Neural cell (in vitro differentiated cells): ENCODE measurements around the gene ECHDC3. TPM values are rescaled to one million over a fixed set of nuclear protein-coding genes. Genes with fewer than 3 reads are reported as not detected.

Source experiments
- H2AFZ ChIP-seq: fragments of 200-600, 300-800 bp; sonication (generic), shearing (Covaris generic); 2 replicates; pipeline ENCODE4 v1.6.0; 2014; ENCODE audit warnings: low read depth, mild to moderate bottlenecking, antibody characterized with exemption, low read length, moderate library complexity
- H3F3A ChIP-seq: fragments of 200-600 bp; shearing (Covaris generic); 2 replicates; pipeline ENCODE4 v1.6.1; 2016; ENCODE audit warnings: mild to moderate bottlenecking, moderate library complexity, mixed read lengths, antibody characterized with exemption, low read length; ENCODE audit not compliant: insufficient read depth, poor library complexity, severe bottlenecking
- H3K27ac ChIP-seq: fragments of 200-600, 300-800 bp; sonication (generic), shearing (Covaris generic); 2 replicates; pipeline ENCODE4 v1.5.1; 2014; ENCODE audit warnings: mild to moderate bottlenecking, low read length, moderate library complexity
- H3K27me3 ChIP-seq: fragments of 300-800, 200-600 bp; sonication (generic), shearing (Covaris generic); 2 replicates; pipeline ENCODE4 v1.6.0; 2014; ENCODE audit warnings: mild to moderate bottlenecking, low read depth, low read length, moderate library complexity; ENCODE audit not compliant: insufficient read depth
- H3K36me3 ChIP-seq: fragments of 300-800, 200-600 bp; sonication (generic), shearing (Covaris generic); 2 replicates; pipeline ENCODE4 v1.5.1; 2014; ENCODE audit warnings: mild to moderate bottlenecking, antibody characterized with exemption, low read length, moderate library complexity; ENCODE audit not compliant: insufficient read depth
- H3K4me2 ChIP-seq: fragments of 300-800, 200-600 bp; sonication (generic), shearing (Covaris generic); 2 replicates; pipeline ENCODE4 v1.6.0; 2014; ENCODE audit warnings: mild to moderate bottlenecking, low read length
- H3K4me3 ChIP-seq: fragments of 300-800, 200-600 bp; sonication (generic), shearing (Covaris generic); 2 replicates; pipeline ENCODE4 v1.5.1; 2014; ENCODE audit warnings: mild to moderate bottlenecking, low read length, moderate library complexity
- H3K79me2 ChIP-seq: fragments of 200-600 bp; shearing (Covaris generic); replicated peaks from 2 replicates; pipeline ENCODE4 v1.6.0; 2014; ENCODE audit warnings: mild to moderate bottlenecking, low read length, moderate library complexity; ENCODE audit not compliant: insufficient read depth
- H3K9ac ChIP-seq: fragments of 300-800, 200-600 bp; sonication (generic), shearing (Covaris generic); 2 replicates; pipeline ENCODE4 v1.6.1; 2016; ENCODE audit warnings: mild to moderate bottlenecking, low read length, mixed read lengths
- H3K9me2 ChIP-seq: fragments of 200-600 bp; shearing (Covaris generic); 2 replicates; pipeline ENCODE4 v1.6.1; 2016; ENCODE audit warnings: mild to moderate bottlenecking, low read length, mixed read lengths; ENCODE audit not compliant: insufficient read depth
- H3K9me3 ChIP-seq: fragments of 200-600, 300-800 bp; sonication (generic), shearing (Covaris generic); 2 replicates; pipeline ENCODE4 v1.6.1; 2016; ENCODE audit warnings: mild to moderate bottlenecking, mixed run types, low read length, moderate library complexity, mixed read lengths
- H4K20me1 ChIP-seq: fragments of 200-600 bp; shearing (Covaris generic); 2 replicates; pipeline ENCODE4 v1.6.1; 2016; ENCODE audit warnings: mild to moderate bottlenecking, mixed run types; ENCODE audit not compliant: insufficient read depth
- CTCF ChIP-seq: fragments of 450-650 bp; IDR thresholded peaks from 2 replicates; pipeline ENCODE4 v1.5.1; 2014; ENCODE audit warnings: antibody characterized with exemption, mild to moderate bottlenecking, moderate library complexity; ENCODE audit not compliant: poor library complexity, severe bottlenecking
- EP300 ChIP-seq: fragments of 450-650 bp; conservative IDR thresholded peaks from 2 replicates; pipeline ENCODE4 v1.6.1; 2014; ENCODE audit warnings: antibody characterized with exemption, mild to moderate bottlenecking, moderate library complexity; ENCODE audit not compliant: poor library complexity, severe bottlenecking
- EZH2 ChIP-seq: fragments of 200-600, 300-800 bp; shearing (Covaris generic), sonication (generic); IDR thresholded peaks from 2 replicates; pipeline ENCODE4 v1.6.1; 2014; ENCODE audit warnings: antibody characterized with exemption, low read length, borderline replicate concordance, mild to moderate bottlenecking; ENCODE audit not compliant: insufficient read depth, poor library complexity, severe bottlenecking
- MXI1 ChIP-seq: fragments of 450-650 bp; conservative IDR thresholded peaks from 2 replicates; pipeline ENCODE4 v1.6.1; 2014; ENCODE audit warnings: antibody characterized with exemption, mild to moderate bottlenecking; ENCODE audit not compliant: poor library complexity, severe bottlenecking
- POLR2AphosphoS5 ChIP-seq: IDR thresholded peaks from 2 replicates; pipeline ENCODE4 v1.6.1; 2012
- RAD21 ChIP-seq: fragments of 450-650 bp; conservative IDR thresholded peaks from 2 replicates; pipeline ENCODE4 v1.6.1; 2014; ENCODE audit warnings: antibody characterized with exemption, mild to moderate bottlenecking, moderate library complexity
- REST ChIP-seq: IDR thresholded peaks from 2 replicates; pipeline ENCODE4 v1.6.1; 2012; ENCODE audit warnings: borderline replicate concordance
- SMC3 ChIP-seq: fragments of 450-650 bp; conservative IDR thresholded peaks from 2 replicates; pipeline ENCODE4 v1.6.1; 2014; ENCODE audit warnings: antibody characterized with exemption, mild to moderate bottlenecking, moderate library complexity; ENCODE audit not compliant: poor library complexity
- TAF1 ChIP-seq: IDR thresholded peaks from 2 replicates; pipeline ENCODE4 v1.6.1; 2012; ENCODE audit warnings: low read depth
- polyA plus RNA-seq: library from polyadenylated mRNA; depleted of rRNA; stranded (reverse); fragments of >200 nt; gene quantifications from 2 replicates; pipeline ENCODE4 v1.2.3, GENCODE V29; 2014

The ECHDC3 gene
- polyA plus RNA-seq, 1 donor from 2014 or later, result not detected

- Histone ChIP-seq H3K4me3 (no peak overlapping the region), H3K27ac (no peak overlapping the region), H3K9me3 (no peaks in the 10 kb centered on the region), H3K79me2 (no peaks in the 10 kb centered on the region), H3K27me3 (no peaks in the 10 kb centered on the region), H2AFZ (no peak overlapping the region), H3F3A (no peaks in the 10 kb centered on the region), H3K36me3 (no peaks in the 10 kb centered on the region), H3K9ac (no peak overlapping the region), H4K20me1 (no peaks in the 10 kb centered on the region), H3K4me2 (no peak overlapping the region), H3K9me2 (no peaks in the 10 kb centered on the region)
- TF ChIP-seq EZH2, result no peak
- TF ChIP-seq CTCF, result no peak
- TF ChIP-seq MXI1, result no peak
- no peak for TF ChIP-seq TAF1
- TF ChIP-seq RAD21, result no peak
- TF ChIP-seq REST, result no peak
- TF ChIP-seq POLR2AphosphoS5, result no peak
- no peak for TF ChIP-seq SMC3
- no peak for TF ChIP-seq EP300
Measured at GRCh38 chr10:11695779-11696178, 46.4 kb upstream of the ECHDC3 start.

GRCh38 chr10:11697718-11698527, 44.3 kb upstream of the ECHDC3 start:
- H3K27me3 ChIP-seq, result no peaks in the 10 kb centered on the region
- no peaks in the 10 kb centered on the region for H3K36me3 ChIP-seq
- H2AFZ ChIP-seq, result no peak overlapping the region
- H3K9me2 ChIP-seq, result no peaks in the 10 kb centered on the region
- no peak overlapping the region for H3K4me3 ChIP-seq
- no peaks in the 10 kb centered on the region for H3K79me2 ChIP-seq
- TF ChIP-seq MXI1, result no peak
- no peak for TF ChIP-seq POLR2AphosphoS5
- TF ChIP-seq CTCF, result no peak
- TF ChIP-seq RAD21, result no peak
- no peak for TF ChIP-seq SMC3
- no peak overlapping the region for H3K9ac ChIP-seq
- no peaks in the 10 kb centered on the region for H3K9me3 ChIP-seq
- no peak overlapping the region for H3K27ac ChIP-seq
- no peaks in the 10 kb centered on the region for H4K20me1 ChIP-seq
- H3K4me2 ChIP-seq, result no peak overlapping the region
- no peaks in the 10 kb centered on the region for H3F3A ChIP-seq
